SK-N-SH (cell line): ENCODE measurements around the gene PTPRG. TPM values are rescaled to one million over a fixed set of nuclear protein-coding genes. Genes with fewer than 3 reads are reported as not detected.

Experiments
- CTCF ChIA-PET: fragments of 300-600, 350-600 bp; formaldehyde crosslinking; extraction: SDS; loops from one replicate; lab custom pipeline; 2021; lab: Yijun Ruan, JAX
- POLR2A ChIA-PET: fragments of 350-600 bp; sonication (Branson Sonifier 250); formaldehyde crosslinking; extraction: SDS; loops from one replicate; lab custom pipeline; 2020; ENCODE audit warnings: antibody characterized with exemption, inconsistent platforms; lab: Yijun Ruan, JAX
- DNase-seq: peaks from one replicate; pipeline ENCODE4 v3.0.0; 2012
- H2AFZ ChIP-seq: fragments of 200-600 bp; sonication (generic); 2 replicates; pipeline ENCODE4 v1.8.1; 2016; ENCODE audit warnings: antibody characterized with exemption, mild to moderate bottlenecking, low read depth
- H3F3A ChIP-seq: fragments of 200-600 bp; sonication (generic); replicated peaks from 2 replicates; pipeline ENCODE3; 2016; ENCODE audit warnings: antibody characterized with exemption, mild to moderate bottlenecking; ENCODE audit not compliant: insufficient read depth
- H3K27ac ChIP-seq, 2 experiments: fragments of 200-500 bp in 1 of 2; fragments of 200-600 bp in 1 of 2; sonication (Bioruptor generic) in 1 of 2; sonication (generic), shearing (Covaris generic) in 1 of 2; 2 replicates each; pipeline versions ENCODE4 v1.5.1 to v1.6.1; 2014 to 2016; ENCODE audit warnings: low read depth in 2 of 2, inconsistent platforms in 1 of 2, low read length in 1 of 2, mild to moderate bottlenecking in 1 of 2, mixed read lengths in 1 of 2
- H3K27me3 ChIP-seq: fragments of 200-600 bp; sonication (generic), shearing (Covaris generic); 2 replicates; pipeline ENCODE4 v1.6.1; 2016; ENCODE audit warnings: mixed run types; ENCODE audit not compliant: insufficient read depth
- H3K36me3 ChIP-seq, 2 experiments: fragments of 200-500 bp in 1 of 2; fragments of 200-600 bp in 1 of 2; sonication (Bioruptor generic) in 1 of 2; sonication (generic) in 1 of 2; replicated peaks in 1 of 2; 2 replicates each; pipeline versions ENCODE3 to v1.5.1; 2014 to 2016; ENCODE audit warnings: low read length in 1 of 2, mild to moderate bottlenecking in 1 of 2; ENCODE audit not compliant: insufficient read depth in 2 of 2, control insufficient read depth in 1 of 2
- H3K4me1 ChIP-seq, 2 experiments: fragments of 200-500 bp in 1 of 2; fragments of 200-600 bp in 1 of 2; sonication (Bioruptor generic) in 1 of 2; sonication (generic), shearing (Covaris generic) in 1 of 2; 2 replicates each; pipeline versions ENCODE4 v1.5.1 to v1.6.1; 2014 to 2016; ENCODE audit warnings: low read depth in 1 of 2, low read length in 1 of 2, mixed run types in 1 of 2; ENCODE audit not compliant: insufficient read depth in 2 of 2, control insufficient read depth in 1 of 2
- H3K4me2 ChIP-seq: fragments of 200-600 bp; sonication (generic), shearing (Covaris generic); 2 replicates; pipeline ENCODE4 v1.6.1; 2017; ENCODE audit warnings: mixed run types
- H3K4me3 ChIP-seq, 2 experiments: fragments of 200-500 bp in 1 of 2; fragments of 200-600 bp in 1 of 2; sonication (Bioruptor generic) in 1 of 2; sonication (generic), shearing (Covaris generic) in 1 of 2; 2 replicates each; pipeline versions ENCODE4 v1.5.1 to v1.8.1; 2014 to 2016; ENCODE audit warnings: low read depth in 2 of 2, inconsistent platforms in 1 of 2, low read length in 1 of 2, mild to moderate bottlenecking in 1 of 2, mixed read lengths in 1 of 2, moderate library complexity in 1 of 2
- H3K79me2 ChIP-seq: fragments of 200-600 bp; sonication (generic); 2 replicates; pipeline ENCODE4 v1.8.1; 2017; ENCODE audit warnings: mild to moderate bottlenecking; ENCODE audit not compliant: insufficient read depth
- H3K9ac ChIP-seq: fragments of 200-600 bp; sonication (generic); 2 replicates; pipeline ENCODE4 v1.6.1; 2017; ENCODE audit warnings: mixed run types
- H3K9me2 ChIP-seq: fragments of 200-600 bp; sonication (generic); 2 replicates; pipeline ENCODE4 v1.6.1; 2017; ENCODE audit warnings: mixed run types
- H3K9me3 ChIP-seq: fragments of 200-600 bp; sonication (generic); 2 replicates; pipeline ENCODE4 v1.6.1; 2017; ENCODE audit warnings: mixed run types, mild to moderate bottlenecking, moderate library complexity
- H4K20me1 ChIP-seq: fragments of 200-600 bp; sonication (generic); 2 replicates; pipeline ENCODE4 v1.6.1; 2017; ENCODE audit warnings: mild to moderate bottlenecking, mixed run types; ENCODE audit not compliant: insufficient read depth
- CTCF ChIP-seq: fragments of 200-600 bp; sonication (generic); IDR thresholded peaks from 2 replicates; pipeline ENCODE4 v1.6.1; 2017; ENCODE audit warnings: antibody characterized with exemption, mild to moderate bottlenecking, moderate library complexity
- EP300 ChIP-seq, 2 experiments: IDR thresholded peaks; 2 replicates each; pipeline versions ENCODE4 v1.4.0 to v1.6.1; 2012; ENCODE audit warnings: borderline replicate concordance in 1 of 2, low read depth in 1 of 2, low read length in 1 of 2
- FOXJ3 ChIP-seq: sonication (generic); formaldehyde crosslinking; IDR thresholded peaks from 2 replicates; pipeline ENCODE4 v1.5.1; 2020; ENCODE audit warnings: mild to moderate bottlenecking, missing genetic modification reagents
- GABPA ChIP-seq: IDR thresholded peaks from 2 replicates; pipeline ENCODE4 v1.4.0; 2012; ENCODE audit warnings: low read depth, mild to moderate bottlenecking
- GATA2 ChIP-seq: sonication (generic); formaldehyde crosslinking; IDR thresholded peaks from 2 replicates; pipeline ENCODE4 v1.5.0; 2020; ENCODE audit warnings: mild to moderate bottlenecking, missing genetic modification reagents
- MAX ChIP-seq: IDR thresholded peaks from 2 replicates; pipeline ENCODE4 v1.4.0; 2012; ENCODE audit warnings: low read depth
- NRF1 ChIP-seq: IDR thresholded peaks from 2 replicates; pipeline ENCODE4 v1.6.1; 2012; ENCODE audit warnings: low read depth, mild to moderate bottlenecking, low read length
- RAD21 ChIP-seq: IDR thresholded peaks from 2 replicates; pipeline ENCODE4 v1.6.1; 2012; ENCODE audit warnings: mild to moderate bottlenecking, low read length
- RCOR1 ChIP-seq: fragments of 150-350 bp; IDR thresholded peaks from 2 replicates; pipeline ENCODE4 v1.6.1; 2017; ENCODE audit warnings: antibody characterized with exemption, low read length
- SIN3A ChIP-seq: IDR thresholded peaks from 2 replicates; pipeline ENCODE4 v1.6.1; 2012; ENCODE audit warnings: low read depth, mild to moderate bottlenecking, low read length, moderate library complexity, borderline replicate concordance
- SMC3 ChIP-seq: IDR thresholded peaks from 2 replicates; pipeline ENCODE4 v1.6.1; 2012; ENCODE audit warnings: low read depth, low read length, improper control_type of control experiment
- TAF1 ChIP-seq: IDR thresholded peaks from 2 replicates; pipeline ENCODE4 v1.6.1; 2012; ENCODE audit warnings: low read depth, mild to moderate bottlenecking, low read length, moderate library complexity, borderline replicate concordance
- TCF12 ChIP-seq: IDR thresholded peaks from 2 replicates; pipeline ENCODE4 v1.4.0; 2012
- TEAD4 ChIP-seq: IDR thresholded peaks from 2 replicates; pipeline ENCODE4 v1.4.0; 2012; ENCODE audit warnings: mild to moderate bottlenecking, borderline replicate concordance; ENCODE audit not compliant: insufficient read depth
- USF1 ChIP-seq: IDR thresholded peaks from 2 replicates; pipeline ENCODE4 v1.4.0; 2012; ENCODE audit warnings: low read depth, borderline replicate concordance
- YY1 ChIP-seq: IDR thresholded peaks from 2 replicates; pipeline ENCODE4 v1.4.0; 2012; ENCODE audit warnings: low read depth, mild to moderate bottlenecking
- WGBS: methylation state at CpG from one replicate; pipeline ENCODE4 v1.1.6; 2017; ENCODE audit warnings: low lambda C conversion rate; 5-methylcytosine and 5-hydroxymethylcytosine counted together
- polyA plus RNA-seq, 3 experiments: library from polyadenylated mRNA; depleted of rRNA; stranded (reverse); fragments of >200 nt; gene quantifications; 2 replicates each; pipeline ENCODE4 v1.2.3, GENCODE V29; 2012

The PTPRG gene
- polyA plus RNA-seq, 1 of the 3 experiments (the other 2 are of a cell fraction), result 14.1 TPM

GRCh38 chr3:61593446-61594029, 32.2 kb downstream of the PTPRG start:
- CTCF ChIA-PET, result interaction anchor here (1.4 kb wide), 1 partner anchor 41 kb away, joined by 3 read pairs; no protein-coding TSS in a partner anchor
- peaks cover 0 to 14% of the 10 kb centered on the region in 2 experiments; a peak in 2 of 4 replicates for H3K4me1 ChIP-seq
- H3K79me2 ChIP-seq, result peaks cover 54% of the 10 kb centered on the region
- no peak overlapping the region for H3K9ac ChIP-seq
- H3K4me3 ChIP-seq, result no peak overlapping the region
- peak; percentile 11 for DNase-seq
- no peaks in the 10 kb centered on the region for H3F3A ChIP-seq
- WGBS, result 61% methylated on average over 4 of the region's 4 CpGs
- H3K4me2 ChIP-seq, result no peak overlapping the region
- H3K27ac ChIP-seq, result no peak overlapping the region
- H3K9me3 ChIP-seq, result no peaks in the 10 kb centered on the region
- H3K27me3 ChIP-seq, result no peaks in the 10 kb centered on the region
- POLR2A ChIA-PET, result no interaction called here
- peaks cover 5% of the 10 kb centered on the region; the same call in 1 of the 2 replicates for H4K20me1 ChIP-seq
- H2AFZ ChIP-seq, result no peak overlapping the region
- peak in 1 of 2 experiments; percentile 37; a peak in 1 of 4 replicates for TF ChIP-seq EP300 (IDR thresholded peaks at IDR 0.05; ENCODE audit: borderline replicate concordance in 1 of 2, low read depth in 1 of 2, low read length in 1 of 2)
- TF ChIP-seq FOXJ3 (CRISPR knock-in tag), result no peak
- H3K36me3 ChIP-seq, result no peaks in the 10 kb centered on the region
- no peaks in the 10 kb centered on the region for H3K9me2 ChIP-seq

GRCh38 chr3:61594144-61594963, 33.0 kb downstream of the PTPRG start:
- no peaks in the 10 kb centered on the region for H3K9me2 ChIP-seq
- no peaks in the 10 kb centered on the region for H3K27me3 ChIP-seq
- no peak overlapping the region for H3K4me3 ChIP-seq
- H3K36me3 ChIP-seq, result no peaks in the 10 kb centered on the region
- peak overlapping the region in 1 of 2 experiments; percentile 34; a peak in 1 of 4 replicates for H3K27ac ChIP-seq
- H4K20me1 ChIP-seq, result peaks cover 5% of the 10 kb centered on the region
- TF ChIP-seq RAD21, result no peak
- no peak for TF ChIP-seq GATA2 (CRISPR knock-in tag)
- TF ChIP-seq MAX, result no peak
- TF ChIP-seq USF1, result no peak
- no peak for TF ChIP-seq TAF1
- TF ChIP-seq GABPA, result no peak
- TF ChIP-seq SIN3A, result no peak
- TF ChIP-seq SMC3, result no peak
- TF ChIP-seq NRF1, result no peak
- no peak for TF ChIP-seq YY1
- TF ChIP-seq CTCF, result no peak
- TF ChIP-seq TEAD4, result no peak
- no peak for TF ChIP-seq RCOR1
- no peak for TF ChIP-seq TCF12
- H3K4me1 ChIP-seq, result peaks cover 0 to 14% of the 10 kb centered on the region in 2 experiments; a peak in 2 of 4 replicates
- H3K9ac ChIP-seq, result no peak overlapping the region
- no peak overlapping the region for H3K4me2 ChIP-seq
- no peaks in the 10 kb centered on the region for H3F3A ChIP-seq
- WGBS, result 89% methylated on average over 12 of the region's 12 CpGs
- H3K79me2 ChIP-seq, result peaks cover 60% of the 10 kb centered on the region
- ChIA-PET POLR2A (no interaction called here), CTCF (no interaction called here)
- no peaks in the 10 kb centered on the region for H3K9me3 ChIP-seq
- peak; percentile 11 for DNase-seq
- H2AFZ ChIP-seq, result no peak overlapping the region
